ENCODE results near the gene STK11.

STK11 gene

GRCh38 chr19:1172353-1173158, 33.0 kb upstream of the STK11 start:
- Histone ChIP-seq H3K4me1 (ENCODE audit: insufficient read depth, low read length, poor library complexity, severe bottlenecking) (peaks cover 36% of the 10 kb centered on the region), H3F3A (ENCODE audit: low read depth) (no peaks in the 10 kb centered on the region), H3K79me2 (ENCODE audit: insufficient read depth, low read length) (peaks cover 65% of the 10 kb centered on the region)

GRCh38 chr19:1173159-1173844, 32.3 kb upstream of the STK11 start:
- H3K79me2 ChIP-seq (ENCODE audit: insufficient read depth, low read length), result peaks cover 57% of the 10 kb centered on the region
- H3K27me3 ChIP-seq (ENCODE audit: insufficient read depth, low read length, poor library complexity, severe bottlenecking), result no peaks in the 10 kb centered on the region
- no peaks in the 10 kb centered on the region for H3K9me3 ChIP-seq (ENCODE audit: insufficient read depth, low read depth, low read length)
- no peaks in the 10 kb centered on the region for H3K9me2 ChIP-seq (replicated peaks; ENCODE audit: low read depth, low read length)
- peak overlapping the region; percentile 98 for H3K9ac ChIP-seq (ENCODE audit: low read depth, low read length, poor library complexity, severe bottlenecking)
- H3K4me2 ChIP-seq (ENCODE audit: low read depth, low read length, poor library complexity, severe bottlenecking), result peak overlapping the region; percentile 97
- TF ChIP-seq CTCF (conservative IDR thresholded peaks at IDR 0.05; ENCODE audit: low read length), result no peak
- no peak for TF ChIP-seq EZH2phosphoT487 (IDR thresholded peaks at IDR 0.05; ENCODE audit: borderline replicate concordance)
- H3K4me1 ChIP-seq (ENCODE audit: insufficient read depth, low read length, poor library complexity, severe bottlenecking), result peaks cover 35% of the 10 kb centered on the region
- peak overlapping the region; percentile 100 for H3K4me3 ChIP-seq (ENCODE audit: low read length, poor library complexity, severe bottlenecking)
- no peak overlapping the region; the same call in 1 of the 2 replicates for H2AFZ ChIP-seq (ENCODE audit: low read length)
- H3F3A ChIP-seq (ENCODE audit: low read depth), result no peaks in the 10 kb centered on the region
- peaks cover 14% of the 10 kb centered on the region for H4K20me1 ChIP-seq (ENCODE audit: insufficient read depth, low read length, poor library complexity, severe bottlenecking)
- no peaks in the 10 kb centered on the region for H3K36me3 ChIP-seq (ENCODE audit: insufficient read depth, low read length)

More at GRCh38 chr19:1172353-1173158, 33.0 kb upstream of the STK11 start:
- Histone ChIP-seq H3K4me3 (ENCODE audit: low read length, poor library complexity, severe bottlenecking) (peak overlapping the region; percentile 100), H3K9me3 (ENCODE audit: insufficient read depth, low read depth, low read length) (no peaks in the 10 kb centered on the region), H2AFZ (ENCODE audit: low read length) (no peak overlapping the region), H3K9me2 (replicated peaks; ENCODE audit: low read depth, low read length) (no peaks in the 10 kb centered on the region), H3K36me3 (ENCODE audit: insufficient read depth, low read length) (no peaks in the 10 kb centered on the region), H3K27me3 (ENCODE audit: insufficient read depth, low read length, poor library complexity, severe bottlenecking) (no peaks in the 10 kb centered on the region), H4K20me1 (ENCODE audit: insufficient read depth, low read length, poor library complexity, severe bottlenecking) (peaks cover 17% of the 10 kb centered on the region), H3K4me2 (ENCODE audit: low read depth, low read length, poor library complexity, severe bottlenecking) (peak overlapping the region; percentile 97), H3K9ac (ENCODE audit: low read depth, low read length, poor library complexity, severe bottlenecking) (peak overlapping the region; percentile 98)
- no peak for TF ChIP-seq EZH2phosphoT487 (IDR thresholded peaks at IDR 0.05; ENCODE audit: borderline replicate concordance)
- TF ChIP-seq CTCF (conservative IDR thresholded peaks at IDR 0.05; ENCODE audit: low read length), result no peak

- Histone ChIP-seq H3K4me3 (ENCODE audit: low read length, poor library complexity, severe bottlenecking) (peak within 1 kb of the TSS; percentile 100), H2AFZ (ENCODE audit: low read length) (peak within 1 kb of the TSS; percentile 21; the same call in 1 of the 2 replicates), H3K36me3 (ENCODE audit: insufficient read depth, low read length) (no peaks in the 10 kb centered on the region), H3F3A (ENCODE audit: low read depth) (no peaks in the 10 kb centered on the region), H3K9ac (ENCODE audit: low read depth, low read length, poor library complexity, severe bottlenecking) (peak within 1 kb of the TSS; percentile 98), H3K9me2 (replicated peaks; ENCODE audit: low read depth, low read length) (no peaks in the 10 kb centered on the region), H3K9me3 (ENCODE audit: insufficient read depth, low read depth, low read length) (no peaks in the 10 kb centered on the region), H3K79me2 (ENCODE audit: insufficient read depth, low read length) (peaks cover 49% of the 10 kb centered on the region), H3K27me3 (ENCODE audit: insufficient read depth, low read length, poor library complexity, severe bottlenecking) (no peaks in the 10 kb centered on the region), H4K20me1 (ENCODE audit: insufficient read depth, low read length, poor library complexity, severe bottlenecking) (peaks cover 10% of the 10 kb centered on the region), H3K4me1 (ENCODE audit: insufficient read depth, low read length, poor library complexity, severe bottlenecking) (peaks cover 30% of the 10 kb centered on the region), H3K4me2 (ENCODE audit: low read depth, low read length, poor library complexity, severe bottlenecking) (peak within 1 kb of the TSS; percentile 97)
- TF ChIP-seq EZH2phosphoT487 (IDR thresholded peaks at IDR 0.05; ENCODE audit: borderline replicate concordance), result no peak
- TF ChIP-seq CTCF (conservative IDR thresholded peaks at IDR 0.05; ENCODE audit: low read length), result no peak
Measured at GRCh38 chr19:1173845-1174809, 31.5 kb upstream of the STK11 start, which contains the start of gene SBNO2. TSS of gene SBNO2 (minus strand) at chr19:1174268. CDS start at chr19:1154276, 19,992 bp downstream.

Data from Loucy (cell line).